ENCODE data around the gene RRP1B.
"Not testable (repeated sequence)": the region's sequence is repeated elsewhere in the genome, so short reads cannot be mapped to it uniquely, and the experiment has no call there.

The RRP1B gene

GRCh38 chr21:43707462-43707861 is 48.1 kb downstream of the RRP1B start:
- Histone ChIP-seq H3F3A (ENCODE audit: insufficient read depth, low read length) (no peaks in the 10 kb centered on the region), H4K20me1 (ENCODE audit: insufficient read depth, low read length) (no peaks in the 10 kb centered on the region), H3K4me2 (ENCODE audit: low read depth, low read length) (no peak overlapping the region), H3K9ac (ENCODE audit: low read length) (no peak overlapping the region), H3K9me2 (replicated peaks; ENCODE audit: insufficient read depth, low read length) (no peaks in the 10 kb centered on the region), H2AFZ (ENCODE audit: low read length) (no peak overlapping the region), H3K27ac (ENCODE audit: low read length) (no peak overlapping the region), H3K79me2 (ENCODE audit: low read length) (no peaks in the 10 kb centered on the region), H3K27me3 (replicated peaks; ENCODE audit: insufficient read depth, low read length) (no peaks in the 10 kb centered on the region), H3K9me3 (replicated peaks; ENCODE audit: insufficient read depth, low read length) (no peaks in the 10 kb centered on the region), H3K4me3 (ENCODE audit: low read length) (no peak overlapping the region), H3K36me3 (replicated peaks; ENCODE audit: insufficient read depth, low read length) (no peaks in the 10 kb centered on the region), H3K4me1 (ENCODE audit: low read length) (no peaks in the 10 kb centered on the region)
- DNase-seq: no peak
- TF ChIP-seq EZH2phosphoT487 (IDR thresholded peaks at IDR 0.05; ENCODE audit: low read length) (no peak), CTCF (IDR thresholded peaks at IDR 0.05; ENCODE audit: low read length) (no peak), EZH2 (optimal IDR thresholded peaks at IDR 0.05; ENCODE audit: low read depth, low read length) (no peak)

GRCh38 chr21:43708745-43709381 is 49.5 kb downstream of the RRP1B start:
- no peaks in the 10 kb centered on the region for H3K27me3 ChIP-seq (replicated peaks; ENCODE audit: insufficient read depth, low read length)
- no peaks in the 10 kb centered on the region for H3K36me3 ChIP-seq (replicated peaks; ENCODE audit: insufficient read depth, low read length)
- no peaks in the 10 kb centered on the region for H3K4me1 ChIP-seq (ENCODE audit: low read length)
- H3K4me3 ChIP-seq (ENCODE audit: low read length): no peak overlapping the region
- H3K9ac ChIP-seq (ENCODE audit: low read length): no peak overlapping the region
- H3K79me2 ChIP-seq (ENCODE audit: low read length): no peaks in the 10 kb centered on the region
- H2AFZ ChIP-seq (ENCODE audit: low read length): no peak overlapping the region
- H3K9me3 ChIP-seq (replicated peaks; ENCODE audit: insufficient read depth, low read length): no peaks in the 10 kb centered on the region
- no peak for TF ChIP-seq CTCF (IDR thresholded peaks at IDR 0.05; ENCODE audit: low read length)
- TF ChIP-seq EZH2 (optimal IDR thresholded peaks at IDR 0.05; ENCODE audit: low read depth, low read length): no peak
- no peak for TF ChIP-seq EZH2phosphoT487 (IDR thresholded peaks at IDR 0.05; ENCODE audit: low read length)
- H3F3A ChIP-seq (ENCODE audit: insufficient read depth, low read length): no peaks in the 10 kb centered on the region
- H3K27ac ChIP-seq (ENCODE audit: low read length): no peak overlapping the region
- no peaks in the 10 kb centered on the region for H4K20me1 ChIP-seq (ENCODE audit: insufficient read depth, low read length)
- H3K9me2 ChIP-seq (replicated peaks; ENCODE audit: insufficient read depth, low read length): no peaks in the 10 kb centered on the region
- DNase-seq: no peak
- H3K4me2 ChIP-seq (ENCODE audit: low read depth, low read length): no peak overlapping the region

- TF ChIP-seq EZH2 (optimal IDR thresholded peaks at IDR 0.05; ENCODE audit: low read depth, low read length): no peak
- TF ChIP-seq CTCF (IDR thresholded peaks at IDR 0.05; ENCODE audit: low read length): no peak
- TF ChIP-seq EZH2phosphoT487 (IDR thresholded peaks at IDR 0.05; ENCODE audit: low read length): no peak
- Histone ChIP-seq H3K9ac (ENCODE audit: low read length) (no peak overlapping the region), H3K9me2 (replicated peaks; ENCODE audit: insufficient read depth, low read length) (no peaks in the 10 kb centered on the region), H2AFZ (ENCODE audit: low read length) (no peak overlapping the region), H3K36me3 (replicated peaks; ENCODE audit: insufficient read depth, low read length) (no peaks in the 10 kb centered on the region), H3K4me1 (ENCODE audit: low read length) (peaks cover 15% of the 10 kb centered on the region), H3K9me3 (replicated peaks; ENCODE audit: insufficient read depth, low read length) (no peaks in the 10 kb centered on the region), H3K4me2 (ENCODE audit: low read depth, low read length) (no peak overlapping the region), H3K27ac (ENCODE audit: low read length) (no peak overlapping the region), H3K27me3 (replicated peaks; ENCODE audit: insufficient read depth, low read length) (no peaks in the 10 kb centered on the region), H4K20me1 (ENCODE audit: insufficient read depth, low read length) (no peaks in the 10 kb centered on the region), H3K79me2 (ENCODE audit: low read length) (no peaks in the 10 kb centered on the region), H3F3A (ENCODE audit: insufficient read depth, low read length) (peaks cover 18% of the 10 kb centered on the region), H3K4me3 (ENCODE audit: low read length) (no peak overlapping the region)
- DNase-seq: no peak
These were observed 53.0 kb downstream of the RRP1B start for GRCh38 chr21:43712268-43712942.

- not testable (repeated sequence) for H4K20me1 ChIP-seq (ENCODE audit: insufficient read depth, low read length); H3K9me3 ChIP-seq (replicated peaks; ENCODE audit: insufficient read depth, low read length); H3K27me3 ChIP-seq (replicated peaks; ENCODE audit: insufficient read depth, low read length); H3K9me2 ChIP-seq (replicated peaks; ENCODE audit: insufficient read depth, low read length); DNase-seq; H3K9ac ChIP-seq (ENCODE audit: low read length); H3K36me3 ChIP-seq (replicated peaks; ENCODE audit: insufficient read depth, low read length); H3K27ac ChIP-seq (ENCODE audit: low read length); H3K4me3 ChIP-seq (ENCODE audit: low read length); H2AFZ ChIP-seq (ENCODE audit: low read length); H3K79me2 ChIP-seq (ENCODE audit: low read length); H3K4me2 ChIP-seq (ENCODE audit: low read depth, low read length)
- peaks cover 21% of the 10 kb centered on the region for H3K4me1 ChIP-seq (ENCODE audit: low read length)
- H3F3A ChIP-seq (ENCODE audit: insufficient read depth, low read length): peaks cover 24% of the 10 kb centered on the region
These were observed 53.8 kb downstream of the RRP1B start for GRCh38 chr21:43713123-43713522.
